ENCODE measurements around the gene ST3GAL3.
"Not testable (repeated sequence)": the region's sequence is repeated elsewhere in the genome, so short reads cannot be mapped to it uniquely, and the experiment has no call there.

ST3GAL3 gene

DNA sequence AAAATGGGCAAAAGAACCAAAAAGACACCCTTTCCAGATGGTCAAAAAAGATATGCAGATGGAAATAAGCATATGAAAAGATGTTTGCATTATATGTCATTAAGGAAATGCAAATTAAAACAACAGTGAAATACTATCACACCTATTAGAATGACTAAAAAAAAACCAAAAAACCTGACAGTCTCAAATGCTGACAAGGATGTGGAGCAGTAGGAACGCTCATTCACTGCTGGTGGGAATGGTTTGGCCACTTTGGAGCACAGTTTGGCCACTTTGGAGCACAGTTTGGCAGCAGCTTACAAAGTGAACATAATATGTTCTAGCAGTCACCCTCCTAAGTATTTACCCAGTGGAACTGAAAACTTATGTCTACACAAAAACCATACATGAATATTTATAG lies 121.2 kb downstream of the ST3GAL3 start:
- DNase-seq = no peak

GRCh38 chr1:43830802-43831201 lies 123.5 kb downstream of the ST3GAL3 start:
- no peak for DNase-seq

DNA sequence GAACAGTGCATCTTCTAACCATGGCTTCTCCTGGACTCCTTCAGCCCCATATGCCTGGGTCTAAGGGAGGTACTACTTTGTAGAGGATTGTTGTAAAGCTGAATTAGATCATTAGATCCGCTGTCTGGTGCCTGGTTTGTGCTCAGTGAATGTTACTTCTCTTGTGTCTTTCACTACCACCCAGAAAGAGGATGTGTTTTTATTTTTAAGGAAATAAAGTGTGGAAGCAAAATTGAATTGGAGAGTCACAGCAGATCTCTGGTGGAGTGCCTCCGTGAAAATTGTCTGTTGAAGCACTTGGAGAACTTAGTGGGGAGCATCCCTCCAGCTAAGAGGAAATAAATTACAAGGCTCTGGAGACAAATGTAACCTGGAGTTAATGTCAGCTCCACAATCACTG lies 124.5 kb downstream of the ST3GAL3 start:
- DNase-seq = no peak

GRCh38 chr1:43832255-43832654 lies 124.9 kb downstream of the ST3GAL3 start:
- DNase-seq = no peak

GRCh38 chr1:43832998-43833397 lies 125.7 kb downstream of the ST3GAL3 start:
- DNase-seq = no peak

DNA sequence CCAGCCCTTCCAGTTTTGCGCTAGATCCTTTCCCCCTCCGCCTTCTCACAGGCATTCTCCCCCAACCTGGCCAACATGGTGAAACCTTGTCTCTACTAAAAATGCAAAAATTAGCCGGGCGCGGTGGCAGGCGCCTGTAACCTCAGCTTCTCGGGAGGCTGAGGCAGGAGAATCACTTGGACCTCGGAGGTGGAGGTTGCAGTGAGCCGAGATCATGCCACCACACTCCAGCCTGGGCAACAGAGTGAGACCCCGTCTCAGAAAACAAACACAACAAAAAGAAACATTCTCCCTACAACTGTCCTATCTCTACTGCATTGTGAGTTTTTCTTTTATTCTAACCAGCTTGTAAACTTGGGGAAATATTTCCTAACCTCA lies 126.6 kb downstream of the ST3GAL3 start:
- DNase-seq = not testable (repeated sequence)

DNA sequence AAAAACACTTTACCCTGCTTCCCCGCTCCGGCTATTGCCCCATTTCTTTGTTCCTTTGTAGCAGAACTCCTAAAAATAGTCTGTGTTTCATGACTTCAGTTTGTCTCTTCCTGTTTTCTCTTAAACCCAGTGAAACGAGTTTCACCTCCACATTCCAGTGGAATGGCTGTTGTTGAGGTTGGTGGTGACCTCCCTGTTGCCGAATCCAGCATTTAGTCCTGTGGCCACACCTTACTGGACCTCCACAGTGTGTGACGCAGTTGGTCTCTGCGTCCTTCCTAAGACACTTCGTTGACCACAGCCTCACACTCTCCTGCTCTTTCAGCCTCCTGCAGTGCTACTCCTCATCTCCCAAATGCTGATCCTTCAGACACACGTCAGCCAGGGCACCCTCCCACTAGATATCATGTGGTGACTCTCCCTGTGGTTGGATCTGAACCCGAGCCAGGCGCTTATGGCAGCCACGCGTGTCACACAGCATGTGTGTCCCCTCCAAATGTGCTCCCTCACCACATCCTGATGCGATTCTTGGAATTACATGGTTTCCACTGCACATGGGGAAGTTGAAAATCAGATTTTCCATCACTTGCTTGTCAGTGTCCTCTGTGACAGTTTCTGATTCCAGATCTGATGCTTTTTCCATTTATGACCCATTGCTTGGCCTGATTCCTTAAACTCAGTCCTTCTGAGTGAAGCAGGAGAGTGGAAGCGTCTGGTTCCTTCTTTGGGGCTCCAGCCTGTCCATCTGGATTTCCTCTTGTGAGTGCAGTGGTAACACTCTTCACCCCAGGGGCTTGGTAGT lies 127.1 kb downstream of the ST3GAL3 start:
- no peak for DNase-seq

DNA sequence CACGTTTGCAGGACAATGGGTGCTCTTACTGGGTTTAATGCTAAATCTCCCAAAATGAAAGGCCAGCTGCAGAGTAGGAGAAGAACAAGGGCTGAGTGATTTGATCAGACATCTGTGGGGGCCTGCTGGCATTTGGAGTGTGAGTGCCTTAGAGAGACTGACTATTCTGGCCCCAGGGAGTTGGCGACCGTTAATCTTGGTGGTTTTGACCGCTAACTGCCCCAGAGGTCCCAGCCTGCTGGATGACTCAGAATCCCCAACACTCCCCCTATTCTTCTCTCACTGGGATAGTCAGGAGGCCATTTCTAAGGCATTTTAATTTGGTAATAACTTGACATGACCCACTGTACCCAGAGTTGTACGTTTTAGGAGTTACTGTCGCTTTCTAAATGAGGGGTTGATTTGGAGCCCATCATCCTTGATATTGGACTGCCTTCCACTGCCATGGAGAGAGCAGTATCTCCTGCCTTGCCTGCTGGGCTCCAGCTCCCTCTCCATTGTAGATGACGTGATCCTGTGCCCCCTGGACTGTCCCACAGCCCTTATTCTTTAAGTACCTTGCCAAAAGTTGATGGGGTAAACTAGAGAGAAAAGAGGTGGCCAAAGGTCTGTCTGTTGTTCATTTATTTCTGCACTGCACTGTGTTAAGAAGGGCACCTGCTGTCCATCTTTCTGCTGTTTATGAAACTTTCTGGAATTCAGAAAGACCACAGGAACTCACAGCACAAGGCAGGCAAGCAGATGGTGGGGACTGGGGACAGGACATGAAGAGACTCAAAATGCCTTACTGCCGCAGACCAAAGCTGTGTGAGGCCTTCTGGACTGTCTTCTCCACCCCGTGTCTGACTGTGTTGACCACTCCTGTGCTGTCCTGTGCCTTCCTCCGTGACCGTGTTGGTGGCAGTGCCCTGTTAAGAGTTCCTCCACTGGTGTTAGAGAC lies 128.0 kb downstream of the ST3GAL3 start:
- no peak for DNase-seq

DNA sequence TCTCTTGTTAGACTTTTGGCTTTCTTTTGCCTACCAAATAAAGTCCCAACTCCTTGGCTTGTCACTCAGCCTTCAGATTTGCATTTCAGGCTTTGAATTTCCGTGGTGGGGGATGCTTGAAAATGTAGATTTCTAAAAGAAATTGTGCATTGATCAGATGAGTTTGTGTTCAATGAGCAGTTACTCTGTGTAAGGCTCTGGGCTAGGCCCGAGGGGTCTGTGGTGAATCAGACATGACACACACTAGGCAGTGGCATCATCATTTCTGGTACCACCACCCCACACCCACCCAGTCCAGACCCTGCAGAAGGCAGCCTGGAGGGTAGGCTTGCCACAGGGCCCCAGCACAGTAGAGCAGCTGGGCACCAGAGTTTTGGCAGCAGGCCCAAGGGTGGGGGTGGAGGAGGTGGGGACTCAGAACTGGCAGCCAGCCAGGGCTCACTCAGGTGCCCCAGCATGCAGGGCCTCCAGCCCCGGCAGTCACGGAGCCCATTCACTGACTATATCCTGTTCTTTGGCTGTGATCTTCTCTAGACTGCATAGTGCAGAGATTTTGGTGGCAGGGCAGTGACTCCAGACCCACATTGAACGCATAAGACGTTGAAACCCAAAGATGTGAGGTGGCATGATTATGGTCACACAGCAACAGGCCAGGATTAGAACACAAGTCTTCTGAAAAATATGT lies 129.1 kb downstream of the ST3GAL3 start:
- DNase-seq = peak; percentile 92

DNA sequence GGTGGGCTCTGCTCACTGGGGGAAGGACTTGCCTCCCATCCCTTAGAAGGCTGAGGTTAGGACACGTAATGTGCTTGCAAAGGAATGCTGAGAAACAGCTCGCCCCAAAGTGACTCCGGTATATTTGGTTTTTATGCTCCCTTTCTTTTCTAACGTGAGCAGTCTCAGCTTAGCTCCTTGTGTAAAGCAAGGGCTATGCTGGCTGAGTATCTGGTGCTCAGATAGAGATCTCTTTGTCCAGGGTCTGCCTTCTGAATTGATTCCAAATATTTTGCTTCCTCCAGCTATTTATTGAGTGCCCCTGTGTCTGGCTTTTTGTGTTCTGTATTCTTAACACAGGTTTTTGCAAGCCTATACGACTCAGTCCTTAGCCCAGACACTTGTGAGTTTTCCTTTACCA lies 131.7 kb downstream of the ST3GAL3 start:
- DNase-seq = no peak

- DNase-seq = no peak
These were observed 134.2 kb downstream of the ST3GAL3 start for GRCh38 chr1:43841321-43842174.

DNA sequence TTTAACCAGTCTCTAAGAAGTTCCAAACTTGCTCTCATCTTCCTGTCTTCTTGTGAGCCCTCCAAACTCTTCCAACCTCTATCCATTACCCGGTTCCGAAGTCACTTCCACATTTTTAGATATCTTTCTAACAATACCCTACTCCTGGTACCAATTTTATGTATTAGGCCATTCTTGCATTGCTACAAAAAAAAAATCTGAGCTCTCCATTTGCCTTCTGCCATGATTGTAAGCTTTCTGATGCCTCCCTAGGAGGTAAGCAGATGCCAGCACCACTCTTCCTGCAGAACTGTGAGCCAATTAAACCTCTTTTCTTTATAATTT lies 134.8 kb downstream of the ST3GAL3 start:
- no peak for DNase-seq

- DNase-seq = no peak
These were observed 136.3 kb downstream of the ST3GAL3 start for GRCh38 chr1:43843684-43844083.

DNA sequence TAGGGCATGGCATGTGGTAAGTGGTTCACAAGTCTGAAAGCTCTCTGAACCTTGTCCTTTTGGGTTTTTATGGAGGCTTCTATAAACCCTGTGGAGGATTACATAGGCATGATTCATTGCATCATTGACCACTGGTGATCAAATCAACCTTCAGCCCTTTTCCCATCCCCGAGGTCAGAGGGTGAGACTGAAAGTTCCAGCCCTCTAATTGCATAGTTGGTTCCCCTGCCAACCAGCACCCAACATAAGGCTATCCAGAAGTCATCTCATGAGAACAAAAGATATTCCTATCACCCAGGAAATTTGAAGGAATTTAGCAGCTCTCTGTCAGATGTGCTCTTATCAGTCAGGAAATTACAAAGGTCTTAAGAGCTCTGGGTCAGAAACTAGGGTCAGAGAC lies 136.8 kb downstream of the ST3GAL3 start:
- DNase-seq = no peak

- no peak for DNase-seq
These were observed 140.0 kb downstream of the ST3GAL3 start for GRCh38 chr1:43847290-43847689.

GRCh38 chr1:43847882-43848281 lies 140.5 kb downstream of the ST3GAL3 start:
- DNase-seq = no peak

- no peak for DNase-seq
These were observed 142.3 kb downstream of the ST3GAL3 start for GRCh38 chr1:43849670-43850069.

DNA sequence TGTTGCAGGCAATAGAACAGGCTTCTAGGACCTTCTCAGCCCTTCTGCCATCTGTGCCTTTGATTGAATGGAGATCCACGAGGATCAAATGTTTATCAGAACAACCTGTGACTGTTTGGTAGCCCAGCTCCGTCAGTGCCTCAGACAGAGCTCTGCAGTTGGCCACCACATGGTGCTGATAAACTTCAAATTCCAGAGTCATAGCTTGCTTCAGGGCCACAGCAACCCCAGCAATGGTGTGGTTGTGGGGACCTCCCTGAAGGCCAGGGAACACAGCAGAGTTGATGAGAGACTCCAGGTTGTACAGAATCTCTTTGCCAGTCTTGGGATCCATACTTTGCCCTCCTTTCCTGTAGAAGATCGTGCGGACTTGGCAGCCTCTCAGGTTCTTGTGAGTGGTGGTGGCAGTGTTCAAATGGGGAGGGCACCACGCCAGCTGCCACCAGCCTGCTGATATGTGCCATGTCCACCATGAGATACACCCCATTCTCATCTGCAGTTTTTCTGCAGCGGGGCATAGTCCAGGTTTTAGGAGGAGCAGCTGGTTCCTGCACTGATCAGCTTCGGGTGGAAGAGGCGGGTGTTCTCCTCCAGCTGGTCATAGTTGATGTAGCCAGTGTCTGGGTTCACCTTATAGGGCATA lies 143.4 kb downstream of the ST3GAL3 start:
- DNase-seq = no peak

DNA sequence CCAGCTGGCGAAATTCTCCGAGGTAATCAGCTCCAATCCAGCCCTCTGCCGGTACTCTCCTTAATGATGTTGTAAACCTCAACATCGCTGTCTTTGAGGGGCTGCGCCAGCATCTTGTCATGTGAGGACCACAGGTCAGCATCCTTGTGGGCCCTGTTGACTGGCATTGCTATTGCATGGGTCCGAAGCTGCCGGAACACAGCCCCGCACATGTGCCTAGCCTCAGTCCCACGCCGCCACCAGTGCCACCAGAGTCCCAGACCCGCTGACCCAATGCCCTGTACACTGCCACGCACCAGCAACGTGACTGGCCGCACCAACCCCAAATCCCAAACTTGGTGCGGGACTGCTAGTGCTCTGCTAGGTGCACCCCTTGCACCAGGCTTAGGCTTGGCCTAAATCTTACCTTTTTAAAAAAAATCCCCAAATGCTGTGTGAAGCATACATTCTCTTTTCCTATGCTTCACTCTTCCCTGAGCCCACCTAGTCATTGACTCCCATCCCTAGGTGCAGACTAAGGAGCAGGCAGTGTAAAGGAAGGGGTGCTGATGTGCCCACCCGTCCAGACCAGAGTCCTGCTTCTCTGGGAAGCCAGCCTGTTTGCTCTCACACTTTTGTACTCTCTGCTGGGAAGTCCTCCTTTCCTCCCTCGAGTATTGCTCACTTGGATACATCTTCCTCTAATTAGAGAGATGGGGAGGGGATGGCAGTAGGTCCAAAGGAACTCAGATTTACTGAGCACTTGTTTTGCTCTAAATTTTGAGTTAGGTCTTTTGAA lies 144.4 kb downstream of the ST3GAL3 start:
- no peak for DNase-seq

- DNase-seq = peak; percentile 64 to 74
These were observed 146.0 kb downstream of the ST3GAL3 start for GRCh38 chr1:43853161-43853921.
